MCF 10A (cell line): ENCODE results near the gene ARL3. TPM values are rescaled to one million over a fixed set of nuclear protein-coding genes. Genes with fewer than 3 reads are reported as not detected.

Experiments
- BruUV-seq: library from RNA; stranded (reverse); fragments of 400-500 nt; replicated peaks from 2 replicates; lab custom pipeline; 2021; lab: Mats Ljungman, UMichigan
- CTCF ChIA-PET: fragments of 300-600 bp; sonication (Branson Sonifier 250); formaldehyde crosslinking; extraction: SDS; loops from one replicate; lab custom pipeline; 2021; ENCODE audit warnings: antibody characterized with exemption, inconsistent platforms; lab: Yijun Ruan, JAX
- POLR2A ChIA-PET: fragments of 300-600, 350-650 bp; sonication (Branson Sonifier 250); formaldehyde crosslinking; extraction: SDS; loops from one replicate; lab custom pipeline; 2020; ENCODE audit warnings: antibody characterized with exemption, inconsistent platforms; lab: Yijun Ruan, JAX
- DNase-seq: peaks from one replicate; pipeline ENCODE4 v3.0.0-alpha.2; 2018; ENCODE audit not compliant: unreplicated experiment
- H3K27ac Mint-ChIP-seq: one replicate; pipeline ENCODE4 v1.8.0; 2022; ENCODE audit warnings: mild to moderate bottlenecking, low read depth, mixed read lengths; ENCODE audit not compliant: unreplicated experiment
- H3K27me3 Mint-ChIP-seq: one replicate; pipeline ENCODE4 v1.8.0; 2022; ENCODE audit warnings: mixed read lengths; ENCODE audit not compliant: insufficient read depth, unreplicated experiment
- H3K36me3 Mint-ChIP-seq: one replicate; pipeline ENCODE4 v1.8.0; 2022; ENCODE audit warnings: mild to moderate bottlenecking, moderate library complexity, mixed read lengths; ENCODE audit not compliant: insufficient read depth, unreplicated experiment
- H3K4me1 Mint-ChIP-seq: one replicate; pipeline ENCODE4 v1.8.0; 2022; ENCODE audit warnings: mixed read lengths; ENCODE audit not compliant: insufficient read depth, unreplicated experiment
- H3K4me3 Mint-ChIP-seq: one replicate; pipeline ENCODE4 v1.8.0; 2022; ENCODE audit warnings: mild to moderate bottlenecking, moderate library complexity, mixed read lengths; ENCODE audit not compliant: unreplicated experiment
- H3K9me3 Mint-ChIP-seq: one replicate; pipeline ENCODE4 v1.8.0; 2022; ENCODE audit warnings: mixed read lengths; ENCODE audit not compliant: unreplicated experiment
- intact Hi-C: fragments of 100-400 bp; cut with micrococcal nuclease; formaldehyde crosslinking; loops from 2 replicates; pipeline ENCODE4 v1.14.1; 2022
- total RNA-seq: library from RNA; stranded (reverse); gene quantifications from 2 replicates; pipeline ENCODE4 v1.2.3, GENCODE V29; 2022
- TF ChIP-seq, protein P1 (sequence below): fragments of 200-600 bp; IDR thresholded peaks from one replicate; pipeline ENCODE4 v1.8.0; 2022; ENCODE audit warnings: antibody characterized with exemption, mild to moderate bottlenecking; ENCODE audit not compliant: unreplicated experiment

The ARL3 gene
- total RNA-seq, 1 experiment from 2014 or later, result 6.8 TPM

DNA sequence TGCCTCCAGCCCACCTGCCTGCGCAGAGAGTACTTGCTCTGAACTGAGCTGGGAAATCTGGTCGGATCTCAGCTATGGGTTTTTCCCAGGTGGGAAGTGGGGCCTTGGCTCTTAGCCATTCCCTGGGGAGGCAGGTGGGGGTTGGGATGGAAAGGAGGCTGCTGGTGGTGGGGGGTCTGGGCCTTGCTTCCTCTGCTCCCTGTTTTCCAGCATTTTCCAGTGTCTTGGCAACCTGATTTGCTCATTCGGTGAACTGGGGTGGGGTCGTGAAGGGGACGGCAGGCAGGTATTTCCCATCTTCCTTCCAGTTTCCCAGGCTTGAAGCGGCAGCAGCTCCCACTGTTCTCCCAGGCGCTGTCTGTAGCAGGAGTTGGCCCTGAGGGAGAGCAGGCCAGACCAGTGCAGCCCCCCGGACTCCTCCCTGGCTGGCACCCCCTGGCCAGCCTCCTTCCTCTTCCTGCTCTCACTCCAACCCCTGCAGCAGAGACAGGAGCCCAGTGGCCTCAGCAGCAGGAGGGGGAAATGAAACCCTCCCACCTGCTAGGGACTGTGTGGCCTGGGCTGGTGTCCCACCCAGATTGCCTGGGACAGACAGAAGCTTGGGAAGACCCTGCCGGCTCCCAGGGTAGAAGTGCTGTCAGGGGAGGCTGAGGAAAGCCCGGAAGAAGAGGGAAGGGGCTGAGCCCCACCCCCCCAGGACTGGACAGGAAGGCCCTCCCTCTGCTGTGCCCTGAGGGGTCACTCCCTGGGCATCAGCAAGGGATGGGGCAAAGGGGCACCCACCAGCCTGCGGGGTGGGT lies 63.3 kb downstream of the ARL3 start:
- DNase-seq, result no peak
- TF ChIP-seq, protein P1, sequence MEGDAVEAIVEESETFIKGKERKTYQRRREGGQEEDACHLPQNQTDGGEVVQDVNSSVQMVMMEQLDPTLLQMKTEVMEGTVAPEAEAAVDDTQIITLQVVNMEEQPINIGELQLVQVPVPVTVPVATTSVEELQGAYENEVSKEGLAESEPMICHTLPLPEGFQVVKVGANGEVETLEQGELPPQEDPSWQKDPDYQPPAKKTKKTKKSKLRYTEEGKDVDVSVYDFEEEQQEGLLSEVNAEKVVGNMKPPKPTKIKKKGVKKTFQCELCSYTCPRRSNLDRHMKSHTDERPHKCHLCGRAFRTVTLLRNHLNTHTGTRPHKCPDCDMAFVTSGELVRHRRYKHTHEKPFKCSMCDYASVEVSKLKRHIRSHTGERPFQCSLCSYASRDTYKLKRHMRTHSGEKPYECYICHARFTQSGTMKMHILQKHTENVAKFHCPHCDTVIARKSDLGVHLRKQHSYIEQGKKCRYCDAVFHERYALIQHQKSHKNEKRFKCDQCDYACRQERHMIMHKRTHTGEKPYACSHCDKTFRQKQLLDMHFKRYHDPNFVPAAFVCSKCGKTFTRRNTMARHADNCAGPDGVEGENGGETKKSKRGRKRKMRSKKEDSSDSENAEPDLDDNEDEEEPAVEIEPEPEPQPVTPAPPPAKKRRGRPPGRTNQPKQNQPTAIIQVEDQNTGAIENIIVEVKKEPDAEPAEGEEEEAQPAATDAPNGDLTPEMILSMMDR, result no peak
- Mint-ChIP-seq H3K27ac (no peak overlapping the region), H3K27me3 (no peaks in the 10 kb centered on the region), H3K36me3 (peaks cover 42% of the 10 kb centered on the region), H3K4me1 (peaks cover 29% of the 10 kb centered on the region), H3K9me3 (no peaks in the 10 kb centered on the region), H3K4me3 (no peak overlapping the region)
- intact Hi-C loops, result no loop called here
- no TSS peak for BruUV-seq
- ChIA-PET POLR2A (interaction anchor here (0.6 to 1.1 kb wide), 2 partner anchors 22 to 474 kb away, joined by 3 read pairs; no protein-coding TSS in a partner anchor), CTCF (interaction anchor here (0.6 to 0.9 kb wide), 2 partner anchors 14 to 102 kb away, joined by 3 to 6 read pairs; no protein-coding TSS in a partner anchor)

DNA sequence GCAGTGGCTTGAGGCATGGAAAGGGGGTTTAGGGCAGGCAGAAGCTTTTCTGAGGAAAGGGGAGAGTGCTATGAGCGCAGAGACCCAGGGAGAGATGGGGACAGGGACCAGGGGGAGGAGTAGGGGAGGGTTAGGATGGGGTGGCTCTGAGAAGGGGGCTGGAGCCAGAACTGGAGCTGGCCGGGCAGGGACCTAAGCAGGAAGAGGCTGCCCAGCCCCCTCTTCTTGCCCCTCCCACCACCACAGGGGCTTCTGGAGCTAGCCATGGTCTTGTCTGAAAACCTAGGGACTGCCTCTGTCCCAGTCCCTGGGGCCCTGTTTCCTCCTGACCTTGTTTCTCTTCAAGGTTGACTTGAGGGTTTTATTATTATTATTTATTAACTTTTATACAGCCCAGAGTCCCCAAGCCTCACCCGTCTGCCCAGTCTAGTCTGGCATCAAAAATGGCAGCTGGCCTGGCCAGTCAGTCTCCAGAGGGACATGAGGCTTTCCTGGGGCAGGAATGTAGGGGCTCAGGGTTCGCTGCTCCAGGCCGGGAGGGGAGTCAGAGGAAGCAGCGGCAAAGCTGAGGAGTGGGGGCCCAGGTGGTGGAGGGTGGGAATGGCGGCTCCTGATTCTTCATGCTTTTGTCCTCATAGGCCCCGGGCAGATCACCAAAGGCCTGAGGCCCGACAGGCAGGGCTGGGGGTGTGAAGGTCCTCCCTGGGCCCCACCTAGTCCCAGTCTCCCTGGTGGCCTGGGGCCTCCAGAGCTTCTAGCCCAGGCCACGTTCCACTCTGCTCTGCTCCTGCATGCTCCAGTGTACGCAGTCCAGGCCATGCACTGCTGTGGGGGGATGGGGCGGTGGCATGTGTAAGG lies 64.2 kb downstream of the ARL3 start:
- peaks cover 29% of the 10 kb centered on the region for H3K4me1 Mint-ChIP-seq
- H3K27me3 Mint-ChIP-seq, result no peaks in the 10 kb centered on the region
- CTCF ChIA-PET, result interaction anchor here (0.6 to 0.9 kb wide), 2 partner anchors 14 to 103 kb away, joined by 3 to 6 read pairs; no protein-coding TSS in a partner anchor
- no peak for DNase-seq
- BruUV-seq, result no TSS peak
- no peak overlapping the region for H3K27ac Mint-ChIP-seq
- H3K36me3 Mint-ChIP-seq, result peaks cover 39% of the 10 kb centered on the region
- POLR2A ChIA-PET, result interaction anchor here (0.5 kb wide), 1 partner anchor 1583 kb away, joined by 3 read pairs; no protein-coding TSS in a partner anchor
- intact Hi-C loops, result no loop called here
- H3K4me3 Mint-ChIP-seq, result no peak overlapping the region
- no peaks in the 10 kb centered on the region for H3K9me3 Mint-ChIP-seq
- TF ChIP-seq, protein P1, result no peak

DNA sequence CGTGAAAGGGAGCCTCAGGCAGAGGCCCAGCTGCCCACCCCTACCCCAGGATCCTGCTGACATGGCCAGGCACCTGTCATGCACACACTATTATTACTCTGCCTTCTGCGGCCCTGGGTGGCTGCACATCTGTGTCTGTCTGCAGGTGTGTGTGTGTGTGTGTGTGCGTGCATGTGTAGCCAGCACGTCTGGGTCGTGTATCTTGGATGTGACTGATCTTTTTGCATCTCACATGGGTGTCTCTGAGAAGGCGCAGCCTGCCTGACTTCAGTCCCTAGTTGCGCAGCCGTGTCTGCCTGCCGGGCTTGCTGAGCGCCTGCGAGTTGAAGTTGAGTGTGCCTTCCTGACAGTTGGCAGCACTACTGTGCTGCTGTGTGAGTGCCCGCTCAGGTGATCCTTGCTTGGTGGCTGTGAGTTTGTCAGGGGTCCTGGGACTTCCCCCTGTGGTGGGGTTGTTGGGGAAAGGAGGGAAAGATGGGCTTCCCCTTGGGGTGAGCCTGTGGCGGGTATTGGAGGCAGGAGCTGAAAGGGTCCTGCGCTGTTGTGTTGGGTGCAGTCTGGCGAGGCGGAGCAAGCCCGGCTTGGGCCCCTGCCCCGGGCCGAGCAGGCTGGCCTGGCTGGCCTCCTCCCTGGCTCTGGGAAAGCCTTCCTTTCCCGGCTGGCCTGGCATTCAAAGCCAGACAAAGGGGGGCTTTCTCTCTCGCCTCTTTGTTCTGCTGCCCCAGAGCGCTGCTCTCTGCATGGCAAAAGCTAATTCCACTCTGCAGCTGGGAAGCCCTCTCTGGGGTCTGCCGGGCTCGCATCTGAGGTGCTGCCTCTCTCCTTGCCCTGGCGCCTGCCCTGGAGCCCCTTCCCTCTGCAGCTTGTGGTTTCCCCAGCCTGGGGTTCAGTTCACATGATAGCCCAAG lies 65.1 kb downstream of the ARL3 start:
- TF ChIP-seq, protein P1, result no peak
- ChIA-PET CTCF (no interaction called here), POLR2A (no interaction called here)
- Mint-ChIP-seq H3K27ac (no peak overlapping the region), H3K27me3 (no peaks in the 10 kb centered on the region), H3K9me3 (no peaks in the 10 kb centered on the region), H3K4me3 (peak overlapping the region; percentile 90), H3K4me1 (peaks cover 23% of the 10 kb centered on the region), H3K36me3 (peaks cover 34% of the 10 kb centered on the region)
- BruUV-seq, result no TSS peak
- DNase-seq, result no peak
- intact Hi-C loops, result no loop called here
